ENCODE measurements around the gene ALDH7A1. TPM values are rescaled to one million over a fixed set of nuclear protein-coding genes. Genes with fewer than 3 reads are reported as not detected.
"Not testable (repeated sequence)": the region's sequence is repeated elsewhere in the genome, so short reads cannot be mapped to it uniquely, and the experiment has no call there.

ALDH7A1 gene
- total and polyA plus RNA-seq, 2 donors (not counting 1 experiment from before 2014, with no cell fraction given), result 0.78 to 3.3 TPM

GRCh38 chr5:126519637-126520592 is 75.1 kb downstream of the ALDH7A1 start:
- TF ChIP-seq EZH2 (IDR thresholded peaks at IDR 0.05; ENCODE audit: borderline replicate concordance, insufficient read depth, low read depth, low read length, poor library complexity, severe bottlenecking) (no peak), CTCF (IDR thresholded peaks at IDR 0.05) (no peak)
- Histone ChIP-seq H3K9ac (ENCODE audit: low read length) (no peak overlapping the region), H3K27ac (ENCODE audit: low read length in 2 of 2) (no peak overlapping the region), H3K4me2 (replicated peaks; ENCODE audit: low read depth, low read length, poor library complexity, severe bottlenecking) (no peak overlapping the region), H3K4me3 (ENCODE audit: control extremely low read depth in 1 of 5, extremely low read depth in 1 of 5, insufficient read depth in 1 of 5, low read depth in 2 of 5, low read length in 4 of 5) (no peak overlapping the region), H3K27me3 (replicated peaks in 1 of 4; ENCODE audit: control extremely low read depth in 1 of 4, control insufficient read depth in 3 of 4, insufficient read depth in 4 of 4, low read length in 3 of 4) (no peaks in the 10 kb centered on the region), H3K9me3 (ENCODE audit: control extremely low read depth in 1 of 3, control insufficient read depth in 2 of 3, insufficient read depth in 1 of 3, low read length in 2 of 3) (no peaks in the 10 kb centered on the region), H4K20me1 (ENCODE audit: control insufficient read depth, insufficient read depth, low read length, poor library complexity, severe bottlenecking) (no peaks in the 10 kb centered on the region), H2AFZ (ENCODE audit: insufficient read depth, low read depth, low read length, poor library complexity, severe bottlenecking) (no peak overlapping the region), H3K79me2 (ENCODE audit: control insufficient read depth, insufficient read depth, low read length) (no peaks in the 10 kb centered on the region), H3K36me3 (replicated peaks in 1 of 2; ENCODE audit: control extremely low read depth in 1 of 2, control insufficient read depth in 1 of 2, extremely low read depth in 1 of 2, insufficient read depth in 2 of 2, low read length in 1 of 2) (no peaks in the 10 kb centered on the region), H3K4me1 (ENCODE audit: control insufficient read depth in 2 of 2, insufficient read depth in 2 of 2, low read length in 2 of 2) (no peaks in the 10 kb centered on the region)
- Mint-ChIP-seq H3K4me1 (no peaks in the 10 kb centered on the region), H3K27ac (no peak overlapping the region), H3K9me3 (ENCODE audit: insufficient read depth) (no peaks in the 10 kb centered on the region), H3K4me3 (no peak overlapping the region), H3K27me3 (no peaks in the 10 kb centered on the region)
- POLR2A ChIA-PET, result no interaction called here
- WGBS (ENCODE audit: insufficient coverage), result 52% methylated on average over 4 of the region's 6 CpGs
- DNase-seq (no peak), ATAC-seq (ENCODE audit: low read depth) (no peak)
- intact Hi-C loops (cut with micrococcal nuclease), result no loop called here
- CTCF ChIA-PET, result no interaction called here

- intact Hi-C loops (cut with micrococcal nuclease); H3K36me3 ChIP-seq (replicated peaks in 1 of 2; ENCODE audit: control extremely low read depth in 1 of 2, control insufficient read depth in 1 of 2, extremely low read depth in 1 of 2, insufficient read depth in 2 of 2, low read length in 1 of 2); H3K27ac ChIP-seq (ENCODE audit: low read length in 2 of 2); H3K4me2 ChIP-seq (replicated peaks; ENCODE audit: low read depth, low read length, poor library complexity, severe bottlenecking); H3K4me1 ChIP-seq (ENCODE audit: control insufficient read depth in 2 of 2, insufficient read depth in 2 of 2, low read length in 2 of 2); H3K4me3 Mint-ChIP-seq; H3K27ac Mint-ChIP-seq; DNase-seq; H3K4me1 Mint-ChIP-seq; H3K27me3 ChIP-seq (replicated peaks in 1 of 4; ENCODE audit: control extremely low read depth in 1 of 4, control insufficient read depth in 3 of 4, insufficient read depth in 4 of 4, low read length in 3 of 4); H3K9me3 ChIP-seq (ENCODE audit: control extremely low read depth in 1 of 3, control insufficient read depth in 2 of 3, insufficient read depth in 1 of 3, low read length in 2 of 3); H3K79me2 ChIP-seq (ENCODE audit: control insufficient read depth, insufficient read depth, low read length); H4K20me1 ChIP-seq (ENCODE audit: control insufficient read depth, insufficient read depth, low read length, poor library complexity, severe bottlenecking); H3K9ac ChIP-seq (ENCODE audit: low read length); ATAC-seq (ENCODE audit: low read depth); H3K9me3 Mint-ChIP-seq (ENCODE audit: insufficient read depth); H3K27me3 Mint-ChIP-seq; H3K4me3 ChIP-seq (ENCODE audit: control extremely low read depth in 1 of 5, extremely low read depth in 1 of 5, insufficient read depth in 1 of 5, low read depth in 2 of 5, low read length in 4 of 5); POLR2A ChIA-PET; H2AFZ ChIP-seq (ENCODE audit: insufficient read depth, low read depth, low read length, poor library complexity, severe bottlenecking): not testable (repeated sequence)
- WGBS (ENCODE audit: insufficient coverage), result 92% methylated on average over 4 of the region's 4 CpGs
- CTCF ChIA-PET, result interaction anchor here (1.3 kb wide), 1 partner anchor 19 kb away, joined by 4 read pairs; no protein-coding TSS in a partner anchor
These were observed 75.8 kb downstream of the ALDH7A1 start for GRCh38 chr5:126519223-126519622.

All from B cell (primary cell).